Natural killer cell (primary cell): ENCODE results near the gene ING1. TPM values are rescaled to one million over a fixed set of nuclear protein-coding genes. Genes with fewer than 3 reads are reported as not detected.

Experiments used
- ATAC-seq, 3 donors: fragments of 150-1000 bp in 2 of 3; fragments of 200-7000 bp in 1 of 3; cut with Tn5 transposase; 1 replicate in 1 of 3; 2 replicates in 2 of 3; pipeline ENCODE4 v1.10.0; 2021; ENCODE audit warnings: mild to moderate bottlenecking in 2 of 3, moderate library complexity in 2 of 3
- DNase-seq, 2 donors: peaks; one replicate each; pipeline versions ENCODE4 v3.0.0 to v3.0.0-alpha.2; 2013 to 2021; ENCODE audit warnings: mixed read lengths in 1 of 2
- H3K27ac ChIP-seq: one replicate; pipeline ENCODE4 v1.5.1; 2013; ENCODE audit warnings: mild to moderate bottlenecking, low read length
- H3K27me3 ChIP-seq: one replicate; pipeline ENCODE4 v1.6.1; 2013; ENCODE audit warnings: low read length; ENCODE audit not compliant: control insufficient read depth, insufficient read depth
- H3K36me3 ChIP-seq: one replicate; pipeline ENCODE4 v1.6.1; 2013; ENCODE audit warnings: low read length; ENCODE audit not compliant: control insufficient read depth, insufficient read depth
- H3K4me1 ChIP-seq: one replicate; pipeline ENCODE4 v1.6.1; 2013; ENCODE audit warnings: low read length; ENCODE audit not compliant: control insufficient read depth, insufficient read depth
- H3K4me3 ChIP-seq: one replicate; pipeline ENCODE4 v1.5.1; 2013; ENCODE audit warnings: low read length
- H3K9me3 ChIP-seq: one replicate; pipeline ENCODE4 v1.6.1; 2013; ENCODE audit warnings: low read length; ENCODE audit not compliant: control insufficient read depth, insufficient read depth
- H3K27ac Mint-ChIP-seq, 2 donors: one replicate each; pipeline ENCODE4 v1.8.0; 2022; ENCODE audit warnings: mild to moderate bottlenecking in 2 of 2, mixed read lengths in 2 of 2, moderate library complexity in 1 of 2
- H3K27me3 Mint-ChIP-seq, 2 donors: one replicate each; pipeline ENCODE4 v1.8.0; 2022; ENCODE audit warnings: low read depth in 2 of 2, mixed read lengths in 2 of 2
- H3K36me3 Mint-ChIP-seq: one replicate; pipeline ENCODE4 v1.8.0; 2022; ENCODE audit warnings: mixed read lengths
- H3K4me1 Mint-ChIP-seq, 2 donors: one replicate each; pipeline ENCODE4 v1.8.0; 2022; ENCODE audit warnings: mixed read lengths in 2 of 2
- H3K4me3 Mint-ChIP-seq: one replicate; pipeline ENCODE4 v1.8.0; 2022; ENCODE audit warnings: mild to moderate bottlenecking, moderate library complexity, mixed read lengths
- H3K9me3 Mint-ChIP-seq, 2 donors: one replicate each; pipeline ENCODE4 v1.8.0; 2022; ENCODE audit warnings: mixed read lengths in 2 of 2
- WGBS: methylation state at CpG from one replicate; pipeline ENCODE4 v1.1.7; 2013; ENCODE audit warnings: missing lambda C conversion rate; ENCODE audit not compliant: insufficient coverage; 5-methylcytosine and 5-hydroxymethylcytosine counted together
- intact Hi-C: fragments of 100-400 bp; cut with micrococcal nuclease; formaldehyde crosslinking; loops from one replicate; pipeline ENCODE4 v1.14.2; 2022
- total RNA-seq, 4 donors: library from RNA; stranded (reverse); fragments of 120-200 nt in 1 of 4; gene quantifications; one replicate each; pipeline versions ENCODE4 v1.2.3 to v1.2.4, GENCODE V29; 2013 to 2022
- TF ChIP-seq, protein P1 (sequence below): fragments of 200-600 bp; IDR thresholded peaks from one replicate; pipeline ENCODE4 v1.8.0; 2022; ENCODE audit warnings: antibody characterized with exemption

Gene ING1
- total RNA-seq, 3 donors from 2014 or later (not counting 1 experiment from before 2014, with no cell fraction given), result 12.6 to 22.5 (median 15.5) TPM

DNA sequence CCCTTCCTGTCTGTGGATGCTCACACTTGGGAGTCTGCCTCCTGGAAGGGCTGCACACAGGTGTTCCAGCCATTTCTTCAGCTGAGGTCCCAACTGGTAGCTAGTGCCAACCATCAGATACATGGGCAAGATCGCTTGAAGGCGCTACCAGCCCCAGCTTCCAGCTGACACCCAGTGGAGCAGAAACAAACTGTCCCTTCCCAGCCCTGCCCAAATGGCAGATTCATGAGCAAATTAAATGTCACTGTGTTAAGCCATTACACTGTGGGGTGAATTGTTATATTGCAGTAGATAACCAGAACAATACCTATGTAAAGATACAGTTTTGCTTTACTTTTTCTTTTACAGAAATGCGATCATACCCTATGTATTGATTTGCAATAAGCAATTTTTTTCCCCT is 17.6 kb downstream of the ING1 start:
- Histone ChIP-seq H3K4me1 (peaks cover 15% of the 10 kb centered on the region), H3K27ac (no peak overlapping the region), H3K27me3 (no peaks in the 10 kb centered on the region), H3K4me3 (no peak overlapping the region), H3K36me3 (no peaks in the 10 kb centered on the region), H3K9me3 (no peaks in the 10 kb centered on the region)
- TF ChIP-seq, protein P1, sequence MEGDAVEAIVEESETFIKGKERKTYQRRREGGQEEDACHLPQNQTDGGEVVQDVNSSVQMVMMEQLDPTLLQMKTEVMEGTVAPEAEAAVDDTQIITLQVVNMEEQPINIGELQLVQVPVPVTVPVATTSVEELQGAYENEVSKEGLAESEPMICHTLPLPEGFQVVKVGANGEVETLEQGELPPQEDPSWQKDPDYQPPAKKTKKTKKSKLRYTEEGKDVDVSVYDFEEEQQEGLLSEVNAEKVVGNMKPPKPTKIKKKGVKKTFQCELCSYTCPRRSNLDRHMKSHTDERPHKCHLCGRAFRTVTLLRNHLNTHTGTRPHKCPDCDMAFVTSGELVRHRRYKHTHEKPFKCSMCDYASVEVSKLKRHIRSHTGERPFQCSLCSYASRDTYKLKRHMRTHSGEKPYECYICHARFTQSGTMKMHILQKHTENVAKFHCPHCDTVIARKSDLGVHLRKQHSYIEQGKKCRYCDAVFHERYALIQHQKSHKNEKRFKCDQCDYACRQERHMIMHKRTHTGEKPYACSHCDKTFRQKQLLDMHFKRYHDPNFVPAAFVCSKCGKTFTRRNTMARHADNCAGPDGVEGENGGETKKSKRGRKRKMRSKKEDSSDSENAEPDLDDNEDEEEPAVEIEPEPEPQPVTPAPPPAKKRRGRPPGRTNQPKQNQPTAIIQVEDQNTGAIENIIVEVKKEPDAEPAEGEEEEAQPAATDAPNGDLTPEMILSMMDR, result no peak
- H3K27ac Mint-ChIP-seq, result no peak overlapping the region
- ATAC-seq (no peak), DNase-seq (no peak)
- H3K4me3 Mint-ChIP-seq, result no peak overlapping the region
- no peaks in the 10 kb centered on the region for H3K27me3 Mint-ChIP-seq
- H3K9me3 Mint-ChIP-seq, result no peaks in the 10 kb centered on the region
- intact Hi-C loops, result no loop called here
- 100% methylated on average over 2 of the region's 3 CpGs for WGBS
- H3K4me1 Mint-ChIP-seq, result peaks cover 22 to 25% of the 10 kb centered on the region in 2 donors
- H3K36me3 Mint-ChIP-seq, result no peaks in the 10 kb centered on the region

GRCh38 chr13:110734561-110734960 is 21.1 kb downstream of the ING1 start:
- Histone ChIP-seq H3K27me3 (no peaks in the 10 kb centered on the region), H3K27ac (no peak overlapping the region), H3K4me3 (no peak overlapping the region), H3K4me1 (no peaks in the 10 kb centered on the region), H3K9me3 (peaks cover 5% of the 10 kb centered on the region), H3K36me3 (no peaks in the 10 kb centered on the region)
- H3K27ac Mint-ChIP-seq, result no peak overlapping the region
- H3K9me3 Mint-ChIP-seq, result peaks cover 0 to under 1% of the 10 kb centered on the region in 2 donors
- H3K4me3 Mint-ChIP-seq, result no peak overlapping the region
- no peaks in the 10 kb centered on the region for H3K36me3 Mint-ChIP-seq
- TF ChIP-seq, protein P1, result no peak
- 92% methylated on average over 4 of the region's 5 CpGs for WGBS
- no peak for DNase-seq
- no peak for ATAC-seq
- H3K4me1 Mint-ChIP-seq, result peaks cover 0 to 2% of the 10 kb centered on the region in 2 donors
- H3K27me3 Mint-ChIP-seq, result peaks cover 0 to 7% of the 10 kb centered on the region in 2 donors
- intact Hi-C loops, result no loop called here

GRCh38 chr13:110737555-110737954 is 24.1 kb downstream of the ING1 start:
- intact Hi-C loops, result no loop called here
- peaks cover 0 to 2% of the 10 kb centered on the region in 2 donors for H3K9me3 Mint-ChIP-seq
- peaks cover 0 to 9% of the 10 kb centered on the region in 2 donors for H3K4me1 Mint-ChIP-seq
- ATAC-seq, result no peak
- no peak overlapping the region for H3K27ac Mint-ChIP-seq
- Histone ChIP-seq H3K4me3 (no peak overlapping the region), H3K4me1 (no peaks in the 10 kb centered on the region), H3K36me3 (no peaks in the 10 kb centered on the region), H3K27ac (no peak overlapping the region), H3K27me3 (no peaks in the 10 kb centered on the region), H3K9me3 (peaks cover 6% of the 10 kb centered on the region)
- H3K4me3 Mint-ChIP-seq, result no peak overlapping the region
- no peaks in the 10 kb centered on the region for H3K36me3 Mint-ChIP-seq
- TF ChIP-seq, protein P1, result no peak
- H3K27me3 Mint-ChIP-seq, result peaks cover 0 to 9% of the 10 kb centered on the region in 2 donors
- no peak for DNase-seq

DNA sequence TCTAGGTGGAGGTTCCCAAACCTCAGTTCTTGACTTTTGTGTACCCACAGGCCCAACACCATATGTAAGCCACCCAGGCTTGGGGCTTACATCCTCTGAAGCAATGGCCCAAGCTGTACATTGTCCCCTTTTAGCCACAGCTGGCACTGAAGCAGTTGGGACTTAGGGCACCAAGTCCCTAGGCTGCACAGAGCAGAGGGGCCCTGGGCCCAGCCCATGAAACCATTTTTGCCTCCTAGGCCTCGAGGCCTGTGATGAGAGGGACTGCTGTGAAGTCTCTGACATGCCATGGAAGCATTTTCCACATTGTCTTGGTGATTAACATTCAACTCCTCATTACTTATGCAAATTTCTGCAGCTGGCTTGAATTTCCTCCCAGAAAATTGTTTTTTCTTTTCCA is 30.2 kb downstream of the ING1 start:
- WGBS, result 83% methylated on average over 1 of the region's 1 CpG
- H3K27me3 Mint-ChIP-seq, result peaks cover 0 to 3% of the 10 kb centered on the region in 2 donors
- ATAC-seq (no peak), DNase-seq (no peak)
- H3K4me1 Mint-ChIP-seq, result peaks cover 0 to 9% of the 10 kb centered on the region in 2 donors
- no peak overlapping the region for H3K27ac Mint-ChIP-seq
- peaks cover 2 to 6% of the 10 kb centered on the region in 2 donors for H3K9me3 Mint-ChIP-seq
- H3K36me3 Mint-ChIP-seq, result peaks cover 6% of the 10 kb centered on the region
- TF ChIP-seq, protein P1, result no peak
- H3K4me1 ChIP-seq, result no peaks in the 10 kb centered on the region
- no peak overlapping the region for H3K27ac ChIP-seq
- no peak overlapping the region for H3K4me3 Mint-ChIP-seq
- no peaks in the 10 kb centered on the region for H3K36me3 ChIP-seq
- peaks cover 16% of the 10 kb centered on the region for H3K9me3 ChIP-seq
- H3K27me3 ChIP-seq, result no peaks in the 10 kb centered on the region
- H3K4me3 ChIP-seq, result no peak overlapping the region
- intact Hi-C loops, result no loop called here
